Cortex of kidney (tissue), 1 donor: ENCODE results near the gene RPA4.
"Not testable (repeated sequence)": the region's sequence is repeated elsewhere in the genome, so short reads cannot be mapped to it uniquely, and the experiment has no call there.

Experiments used
- DNase-seq: peaks from one replicate; lab custom pipeline; 2025; lab: John Stamatoyannopoulos, UW

Gene RPA4

GRCh38 chrX:96883608-96884007 lies at the start of gene RPA4:
TSS of gene RPA4 (plus strand) at chrX:96883908. CDS start at chrX:96884311, 403 bp downstream.
- DNase-seq: no peak

GRCh38 chrX:96834137-96834536 lies 49.6 kb upstream of the RPA4 start:
- no peak for DNase-seq

- no peak for DNase-seq
These were observed 47.9 kb upstream of the RPA4 start for GRCh38 chrX:96835660-96836289.

GRCh38 chrX:96837808-96838207 lies 45.9 kb upstream of the RPA4 start:
- DNase-seq: no peak

- DNase-seq: no peak
These were observed 45.2 kb upstream of the RPA4 start for GRCh38 chrX:96838537-96838936.

- DNase-seq: no peak
These were observed 42.4 kb upstream of the RPA4 start for GRCh38 chrX:96841325-96841724.

GRCh38 chrX:96841866-96842265 lies 41.8 kb upstream of the RPA4 start:
- not testable (repeated sequence) for DNase-seq

- no peak for DNase-seq
These were observed 40.1 kb upstream of the RPA4 start for GRCh38 chrX:96843566-96843965.

- no peak for DNase-seq
These were observed 36.9 kb upstream of the RPA4 start for GRCh38 chrX:96846841-96847240.

- not testable (repeated sequence) for DNase-seq
These were observed 24.3 kb upstream of the RPA4 start for GRCh38 chrX:96859422-96859821.

- DNase-seq: no peak
These were observed 22.5 kb upstream of the RPA4 start for GRCh38 chrX:96861218-96861617.

- no peak for DNase-seq
These were observed 22.0 kb upstream of the RPA4 start for GRCh38 chrX:96861661-96862060.

- DNase-seq: no peak
These were observed 319 bp downstream of the RPA4 start for GRCh38 chrX:96884027-96884426.

GRCh38 chrX:96889726-96890125 lies 6.0 kb downstream of the RPA4 start:
- no peak for DNase-seq

- no peak for DNase-seq
These were observed 23.0 kb downstream of the RPA4 start for GRCh38 chrX:96906741-96907140.

GRCh38 chrX:96907516-96908272 lies 24.0 kb downstream of the RPA4 start:
- DNase-seq: no peak

- DNase-seq: no peak
These were observed 25.6 kb downstream of the RPA4 start for GRCh38 chrX:96909291-96909690.

- no peak for DNase-seq
These were observed 35.2 kb downstream of the RPA4 start for GRCh38 chrX:96918864-96919263.

GRCh38 chrX:96919672-96920071 lies 36.0 kb downstream of the RPA4 start:
- DNase-seq: no peak

- no peak for DNase-seq
These were observed 40.9 kb downstream of the RPA4 start for GRCh38 chrX:96924581-96924980.

GRCh38 chrX:96929036-96929435 lies 45.3 kb downstream of the RPA4 start:
- no peak for DNase-seq
